GM12801 (cell line): Measurements from ENCODE around the gene OTOS.

Experiments used
- TF ChIP-seq, protein P1 (sequence below): IDR thresholded peaks from one replicate; pipeline ENCODE4 v1.5.1; 2011; ENCODE audit warnings: control low read depth; ENCODE audit not compliant: insufficient read length; ENCODE audit errors: extremely low read depth

Gene OTOS

DNA sequence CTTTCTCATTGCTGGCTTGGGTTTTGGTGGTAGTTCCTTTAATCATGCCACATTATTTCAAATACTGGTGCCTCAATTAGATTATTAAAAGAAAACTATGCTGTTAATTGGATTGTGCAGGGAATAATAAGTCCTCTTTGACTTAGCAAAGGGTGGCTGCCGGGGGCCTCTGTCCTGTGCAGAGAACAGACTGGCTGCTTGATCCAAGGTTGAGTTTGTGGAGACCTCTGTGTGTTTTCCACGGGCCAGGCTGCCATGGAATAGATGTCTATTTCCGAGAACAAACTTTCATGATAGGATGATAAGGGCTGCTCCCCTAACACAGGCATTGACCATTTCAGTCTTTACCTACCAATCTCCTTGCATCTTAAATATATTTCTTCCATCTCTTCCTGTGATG, 30.4 kb upstream of the OTOS start:
- TF ChIP-seq, protein P1, sequence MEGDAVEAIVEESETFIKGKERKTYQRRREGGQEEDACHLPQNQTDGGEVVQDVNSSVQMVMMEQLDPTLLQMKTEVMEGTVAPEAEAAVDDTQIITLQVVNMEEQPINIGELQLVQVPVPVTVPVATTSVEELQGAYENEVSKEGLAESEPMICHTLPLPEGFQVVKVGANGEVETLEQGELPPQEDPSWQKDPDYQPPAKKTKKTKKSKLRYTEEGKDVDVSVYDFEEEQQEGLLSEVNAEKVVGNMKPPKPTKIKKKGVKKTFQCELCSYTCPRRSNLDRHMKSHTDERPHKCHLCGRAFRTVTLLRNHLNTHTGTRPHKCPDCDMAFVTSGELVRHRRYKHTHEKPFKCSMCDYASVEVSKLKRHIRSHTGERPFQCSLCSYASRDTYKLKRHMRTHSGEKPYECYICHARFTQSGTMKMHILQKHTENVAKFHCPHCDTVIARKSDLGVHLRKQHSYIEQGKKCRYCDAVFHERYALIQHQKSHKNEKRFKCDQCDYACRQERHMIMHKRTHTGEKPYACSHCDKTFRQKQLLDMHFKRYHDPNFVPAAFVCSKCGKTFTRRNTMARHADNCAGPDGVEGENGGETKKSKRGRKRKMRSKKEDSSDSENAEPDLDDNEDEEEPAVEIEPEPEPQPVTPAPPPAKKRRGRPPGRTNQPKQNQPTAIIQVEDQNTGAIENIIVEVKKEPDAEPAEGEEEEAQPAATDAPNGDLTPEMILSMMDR, result no peak

DNA sequence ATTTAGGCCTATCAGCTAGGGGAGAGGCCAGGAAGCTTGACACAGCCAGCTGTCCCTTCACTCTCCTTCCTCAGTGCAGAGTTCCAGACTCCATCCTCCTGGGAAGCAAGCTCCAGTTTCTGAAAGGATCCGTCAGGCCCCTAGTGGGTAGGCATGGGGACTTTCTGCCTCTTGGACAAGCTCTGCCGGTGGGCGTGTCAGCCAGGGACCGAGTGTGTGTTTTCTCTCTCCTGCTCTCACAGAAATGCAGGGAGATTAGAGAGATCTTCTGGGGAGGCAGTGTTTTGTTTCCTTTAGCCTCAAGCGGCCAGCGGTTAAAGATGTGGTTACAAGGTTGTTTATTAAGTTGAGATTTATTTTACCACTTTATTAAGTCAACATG, 29.9 kb upstream of the OTOS start:
- TF ChIP-seq, protein P1, result no peak

DNA sequence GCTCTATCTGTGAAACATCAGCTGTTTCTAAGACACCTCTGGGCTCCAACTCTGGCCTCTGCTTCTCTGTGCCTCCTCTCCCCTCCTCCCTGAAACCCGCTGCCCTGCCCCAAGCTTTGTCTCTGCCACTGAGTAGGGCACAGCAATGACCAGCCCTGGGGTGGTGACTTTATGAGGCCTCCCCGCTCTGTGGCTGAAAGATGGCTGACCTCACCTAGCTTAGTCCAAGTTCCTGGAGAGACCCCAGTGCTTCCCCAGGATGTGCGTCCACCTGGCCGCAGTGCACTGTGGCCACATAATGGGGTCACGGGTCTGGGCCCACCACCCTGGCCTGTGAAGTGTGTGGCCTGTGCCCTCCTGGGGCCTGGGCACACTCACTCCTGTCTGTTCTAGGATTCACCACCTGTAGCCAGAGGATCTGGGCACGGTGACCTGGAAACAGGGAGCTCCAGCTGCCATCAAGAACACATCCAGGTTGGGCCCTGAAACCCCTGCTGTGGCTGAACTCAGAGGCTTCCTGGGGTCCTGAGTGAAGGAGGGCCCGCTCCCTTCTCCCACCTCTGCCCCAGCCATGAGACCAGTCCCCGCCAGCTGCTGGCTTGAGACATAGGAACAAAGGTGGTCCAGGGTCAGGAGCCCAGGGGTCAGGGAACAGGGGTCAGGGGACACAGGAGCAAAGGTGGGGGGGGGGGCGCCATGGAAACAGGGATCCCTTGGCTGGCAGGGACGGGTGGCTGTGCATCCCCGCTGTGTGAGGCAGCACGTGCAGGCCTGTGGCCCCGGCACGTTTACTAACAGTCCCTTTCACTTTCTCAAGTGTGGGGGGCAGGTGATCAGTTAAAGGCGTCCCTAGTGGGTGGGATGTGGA, 29.3 kb upstream of the OTOS start:
- TF ChIP-seq, protein P1, result no peak

DNA sequence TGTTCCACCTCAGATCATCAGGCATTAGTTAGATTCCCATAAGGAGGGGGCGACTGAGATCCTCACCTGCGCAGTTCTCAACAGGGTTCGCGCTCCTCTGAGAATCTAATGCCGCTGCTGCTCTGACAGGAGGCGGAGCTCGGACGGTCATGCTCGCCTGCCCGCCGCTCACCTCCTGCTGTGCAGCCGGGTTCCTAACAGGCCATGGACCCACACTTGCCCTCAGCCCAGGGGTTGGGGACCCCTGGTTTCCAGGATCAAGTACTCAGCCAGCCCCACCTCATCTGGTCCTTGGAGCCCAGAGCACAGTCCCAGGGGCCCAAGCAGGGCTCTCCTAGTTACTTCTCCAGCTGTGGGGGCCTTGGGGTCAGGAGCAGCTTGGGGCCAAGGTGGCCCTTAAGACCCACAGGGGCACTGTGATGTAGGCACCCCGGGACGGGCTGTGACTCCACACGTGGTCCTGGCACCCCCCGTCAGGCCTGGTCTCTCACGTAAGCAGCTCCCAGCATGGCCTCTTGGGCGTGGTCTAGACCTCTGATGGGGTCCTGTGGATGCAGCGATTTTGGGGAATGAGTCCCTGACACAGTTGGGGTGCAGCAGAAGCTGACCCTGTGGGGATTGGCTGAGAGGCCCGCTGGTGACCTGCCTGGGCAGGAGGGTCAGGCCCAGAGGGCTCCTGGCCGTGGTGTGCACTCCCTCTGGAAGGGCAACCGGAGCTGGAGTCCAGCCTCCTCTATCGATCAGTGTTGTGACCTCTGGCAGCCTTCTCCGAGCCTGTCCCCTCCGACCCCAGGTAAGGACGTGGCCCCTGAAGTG, 28.3 kb upstream of the OTOS start:
- TF ChIP-seq, protein P1, result no peak

DNA sequence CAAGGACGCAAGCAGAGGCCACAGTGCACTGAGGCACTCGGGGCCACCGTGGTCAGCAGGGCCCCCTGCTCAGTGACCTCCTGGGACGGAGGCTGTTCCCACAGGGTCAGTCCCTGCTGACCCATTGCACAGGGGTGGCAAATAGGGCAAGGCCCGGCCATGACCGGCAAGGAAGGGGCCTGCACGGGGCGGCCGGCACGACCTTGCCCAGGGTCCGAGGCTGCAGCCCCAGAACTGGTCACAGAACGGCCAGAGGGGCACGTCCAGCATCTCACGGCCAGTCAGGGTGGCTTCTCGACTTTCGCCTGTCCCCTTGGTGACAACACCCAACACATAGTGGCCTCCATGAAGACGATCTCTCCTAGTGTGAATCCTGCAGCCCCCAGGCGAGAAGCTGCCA, 27.6 kb upstream of the OTOS start:
- TF ChIP-seq, protein P1, result no peak

DNA sequence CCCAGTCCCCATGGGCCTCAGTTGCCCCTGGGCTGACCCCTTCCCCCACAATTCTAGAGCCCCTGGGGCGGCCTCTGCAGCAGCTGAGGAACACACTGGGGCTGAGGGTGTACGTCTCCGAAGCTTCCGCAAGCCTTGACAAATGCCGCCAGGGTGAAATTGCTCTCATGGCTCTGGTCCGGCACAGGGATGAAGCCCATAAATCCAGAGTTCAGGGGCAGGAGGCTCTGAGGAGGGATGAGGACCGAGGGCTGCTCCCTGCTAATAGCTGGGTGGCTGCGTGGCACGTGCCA, 27.1 kb upstream of the OTOS start:
- TF ChIP-seq, protein P1, result no peak

DNA sequence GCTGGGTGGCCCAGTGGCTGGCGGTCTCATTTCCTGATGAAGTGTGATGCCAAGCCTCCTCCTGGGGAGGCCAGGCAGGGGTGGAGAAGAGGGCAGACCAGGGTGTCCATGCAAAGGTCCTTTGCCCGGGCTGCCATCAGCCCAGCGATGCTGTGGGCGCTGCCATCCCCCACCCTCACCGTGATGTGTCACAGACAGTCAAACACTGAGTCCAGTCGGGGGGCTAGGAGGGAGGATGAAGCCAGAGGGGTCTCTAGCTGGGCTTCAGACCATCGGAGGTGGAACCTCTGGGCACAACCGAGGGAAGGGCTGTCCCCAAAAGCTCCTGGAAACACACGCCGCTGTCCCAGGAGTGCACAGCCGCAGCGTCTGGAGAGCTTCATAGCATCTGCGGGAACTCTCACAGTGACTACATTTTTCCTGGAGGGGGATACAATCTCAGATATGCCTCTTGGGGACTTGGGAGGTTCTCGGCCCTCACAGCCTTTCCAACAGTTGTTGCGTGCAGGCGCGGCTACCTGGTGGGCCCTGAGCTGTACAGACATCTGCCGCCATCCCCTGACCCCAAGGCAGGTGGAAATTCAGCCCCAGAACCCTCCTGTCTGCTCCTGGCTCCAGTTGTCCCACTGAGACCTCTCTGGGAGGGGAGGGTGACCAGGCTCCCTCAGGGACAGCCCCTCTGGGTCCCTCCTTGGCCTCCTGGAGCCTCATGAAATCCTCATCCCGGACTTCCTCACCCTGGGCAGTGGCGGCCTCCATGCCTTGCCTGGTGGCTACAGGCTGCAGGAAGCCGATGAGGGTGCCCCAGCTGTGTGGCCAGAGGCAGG, 26.5 kb upstream of the OTOS start:
- TF ChIP-seq, protein P1, result no peak
